Mucosa of descending colon (tissue), 3 donors: Measurements from ENCODE around the gene MIEF1. TPM values are rescaled to one million over a fixed set of nuclear protein-coding genes. Genes with fewer than 3 reads are reported as not detected.

Experiments used
- ATAC-seq: fragments of 200-7000 bp; cut with Tn5 transposase; one replicate; pipeline ENCODE4 v1.9.1; 2020; ENCODE audit warnings: mild to moderate bottlenecking, moderate library complexity
- DNase-seq, 3 donors: peaks; one replicate each; pipeline ENCODE4 v3.0.0-alpha.2; 2020
- H3K36me3 ChIP-seq: fragments of 200-600 bp; one replicate; pipeline ENCODE4 v1.8.0; 2021; ENCODE audit warnings: low read depth, mild to moderate bottlenecking
- H3K4me1 ChIP-seq: fragments of 200-600 bp; one replicate; pipeline ENCODE4 v1.8.0; 2021; ENCODE audit warnings: low read depth, mild to moderate bottlenecking
- H3K4me3 ChIP-seq: fragments of 200-600 bp; one replicate; pipeline ENCODE4 v1.8.0; 2021; ENCODE audit warnings: mild to moderate bottlenecking
- H3K9me3 ChIP-seq: fragments of 200-600 bp; one replicate; pipeline ENCODE4 v1.8.0; 2021; ENCODE audit warnings: mild to moderate bottlenecking
- CTCF ChIP-seq: fragments of 200-600 bp; IDR thresholded peaks from one replicate; pipeline ENCODE4 v1.8.0; 2022; ENCODE audit warnings: antibody characterized with exemption, mild to moderate bottlenecking
- intact Hi-C, 2 donors: fragments of 100-400 bp; cut with DNase I in 1 of 2; cut with micrococcal nuclease in 1 of 2; formaldehyde crosslinking; loops; one replicate each; pipeline versions ENCODE4 v1.11.0 to v1.11.1; 2022; cut with DNase I, micrococcal nuclease
- total RNA-seq, 3 donors: library from RNA; stranded (reverse); fragmentation: NEBNext Ultra II Directional in 2 of 3; extraction: Animal tissue kit (Norgen Biotek cat#: 25700) in 2 of 3; gene quantifications; one replicate each; pipeline versions ENCODE4 v1.2.1 to v1.2.4, GENCODE V29; 2021 to 2023
- donor health status: DM: no; HTN: no; CAD: no; lungs with moderate emphysema.
- donor health status: DM: no; HTN: no; CAD: no.
- donor health status: DM: no; HTN: yes; CAD: no.

Gene MIEF1
- total RNA-seq, 3 donors from 2014 or later, result 29.8 to 38.4 (median 34.0) TPM

- H3K4me3 ChIP-seq, result no peak overlapping the region
- peak; percentile 79 to 86 (median 82) for DNase-seq
- no peaks in the 10 kb centered on the region for H3K9me3 ChIP-seq
- no peak for TF ChIP-seq CTCF
- intact Hi-C loops, result no loop called here
- peaks cover 37% of the 10 kb centered on the region for H3K4me1 ChIP-seq
- ATAC-seq, result peak; percentile 83
- H3K36me3 ChIP-seq, result no peaks in the 10 kb centered on the region
These were observed 29.2 kb upstream of the MIEF1 start for GRCh38 chr22:39472570-39473556.

DNA sequence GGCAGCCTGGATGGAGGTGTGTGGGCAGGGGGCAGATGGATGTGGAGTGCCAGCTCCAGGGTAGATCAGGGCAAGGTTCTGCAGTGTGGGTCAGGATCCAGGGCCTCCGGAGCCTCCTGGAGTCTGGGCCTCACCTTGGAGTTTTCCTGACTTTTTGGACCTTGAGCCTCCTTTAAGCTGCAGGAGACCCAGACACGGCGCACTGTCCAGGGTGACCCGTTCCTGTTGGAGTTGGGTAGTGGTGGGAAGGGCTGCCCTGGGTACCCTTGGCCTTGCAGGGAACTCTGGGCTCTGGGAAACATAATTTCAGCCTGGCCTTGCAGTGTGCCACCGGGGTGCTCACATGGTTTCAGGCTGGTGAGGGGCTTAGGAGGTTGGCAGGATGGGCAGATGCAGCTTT, 28.2 kb upstream of the MIEF1 start:
- intact Hi-C loops, result no loop called here
- no peak overlapping the region for H3K4me3 ChIP-seq
- ATAC-seq (no peak), DNase-seq (no peak)
- peaks cover 37% of the 10 kb centered on the region for H3K4me1 ChIP-seq
- no peak for TF ChIP-seq CTCF
- no peaks in the 10 kb centered on the region for H3K36me3 ChIP-seq
- no peaks in the 10 kb centered on the region for H3K9me3 ChIP-seq

DNA sequence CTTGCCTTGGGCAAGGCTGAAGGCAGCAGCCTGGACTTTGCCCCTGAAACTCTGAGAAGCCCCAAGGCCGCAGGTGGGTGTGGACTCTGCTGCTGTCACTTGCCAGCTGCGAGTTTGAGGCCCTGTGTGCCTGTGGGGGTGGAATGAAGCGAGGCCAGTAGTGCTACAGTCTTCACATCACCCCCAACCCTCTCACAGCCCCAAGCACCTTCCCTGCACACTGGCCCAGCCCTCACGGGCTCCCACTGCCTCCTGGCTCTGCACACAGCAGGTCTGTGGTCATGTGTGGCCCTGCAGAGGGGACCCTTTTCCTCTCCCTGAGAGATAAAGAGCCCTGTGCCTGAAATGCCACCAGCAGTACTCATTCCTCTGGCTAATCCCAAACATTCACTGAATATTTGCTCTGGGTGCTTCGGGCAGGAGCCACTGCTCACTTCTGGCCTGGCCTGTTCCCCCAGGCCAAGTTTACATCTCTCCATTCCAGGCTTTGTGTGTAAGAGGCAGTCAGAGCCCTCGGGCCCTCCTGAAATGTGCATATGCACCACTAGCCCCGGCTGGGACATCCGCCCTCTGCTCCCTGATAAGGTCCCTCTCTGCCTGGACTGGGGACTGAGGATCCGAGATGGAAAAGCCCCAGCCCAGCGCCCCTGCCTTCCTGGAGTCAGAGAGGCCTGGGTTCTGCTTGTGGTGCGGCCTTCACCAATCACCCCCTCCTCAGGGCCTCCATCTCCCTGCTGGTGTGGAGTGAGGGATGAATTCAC, 27.6 kb upstream of the MIEF1 start:
- ATAC-seq (peak; percentile 39), DNase-seq (peak in 2 of 3 donors; percentile 70 to 74)
- H3K4me1 ChIP-seq, result peaks cover 37% of the 10 kb centered on the region
- intact Hi-C loops, result no loop called here
- no peak overlapping the region for H3K4me3 ChIP-seq
- no peak for TF ChIP-seq CTCF
- no peaks in the 10 kb centered on the region for H3K36me3 ChIP-seq
- H3K9me3 ChIP-seq, result no peaks in the 10 kb centered on the region

GRCh38 chr22:39475337-39475736, 26.8 kb upstream of the MIEF1 start:
- intact Hi-C loops, result no loop called here
- Histone ChIP-seq H3K4me3 (no peak overlapping the region), H3K4me1 (peaks cover 32% of the 10 kb centered on the region), H3K36me3 (no peaks in the 10 kb centered on the region), H3K9me3 (no peaks in the 10 kb centered on the region)
- no peak for DNase-seq
- no peak for ATAC-seq
- no peak for TF ChIP-seq CTCF

- intact Hi-C loops, result no loop called here
- no peak for TF ChIP-seq CTCF
- Histone ChIP-seq H3K4me3 (no peak overlapping the region), H3K4me1 (peaks cover 32% of the 10 kb centered on the region), H3K36me3 (no peaks in the 10 kb centered on the region), H3K9me3 (no peaks in the 10 kb centered on the region)
- ATAC-seq, result no peak
- no peak for DNase-seq
These were observed 26.2 kb upstream of the MIEF1 start for GRCh38 chr22:39475902-39476301.
